BLaER1 treated with 17β-estradiol and CSF1 and Interleukin-3, amounts not matched to agents 10 nM and 100 nM (cell line): ENCODE data around the gene PRPF6.

Experiments
- H3K27ac ChIP-seq, 11 experiments: shearing (Covaris generic); formaldehyde crosslinking; 2 replicates each; pipeline ENCODE4 v1.8.1; 2022
- H3K27me3 ChIP-seq, 11 experiments: shearing (Covaris generic); formaldehyde crosslinking; 2 replicates each; pipeline ENCODE4 v1.8.1; 2022
- H3K36me3 ChIP-seq, 11 experiments: shearing (Covaris generic); formaldehyde crosslinking; 2 replicates each; pipeline ENCODE4 v1.8.1; 2022
- H3K4me1 ChIP-seq, 10 experiments: shearing (Covaris generic); formaldehyde crosslinking; 2 replicates each; pipeline ENCODE4 v1.8.1; 2022
- H3K4me2 ChIP-seq, 11 experiments: shearing (Covaris generic); formaldehyde crosslinking; 2 replicates each; pipeline ENCODE4 v1.8.1; 2022
- H3K4me3 ChIP-seq, 10 experiments: shearing (Covaris generic); formaldehyde crosslinking; 2 replicates each; pipeline ENCODE4 v1.8.1; 2022
- H3K9ac ChIP-seq, 11 experiments: shearing (Covaris generic); formaldehyde crosslinking; 2 replicates each; pipeline ENCODE4 v1.8.1; 2022
- H3K9me3 ChIP-seq, 11 experiments: shearing (Covaris generic); formaldehyde crosslinking; replicated peaks in 1 of 11; 2 replicates each; pipeline ENCODE4 v1.8.1; 2022
- H4K20me1 ChIP-seq, 11 experiments: shearing (Covaris generic); formaldehyde crosslinking; 2 replicates each; pipeline ENCODE4 v1.8.1; 2022
- Cebpa-rat ChIP-seq, 11 experiments: shearing (Covaris generic); IDR thresholded peaks; 2 replicates each; pipeline ENCODE4 v1.8.1; 2022

PRPF6 gene

GRCh38 chr20:64036346-64037198, 55.6 kb downstream of the PRPF6 start:
- H3K4me2 ChIP-seq: peak overlapping the region; percentile 19 to 100 (median 99); a peak in 21 of 22 replicates
- H3K9ac ChIP-seq: peak overlapping the region in 5 of 11 experiments; percentile 12 to 43 (median 39); a peak in 7 of 22 replicates
- H3K9me3 ChIP-seq: no peaks in the 10 kb centered on the region
- H3K27ac ChIP-seq: peak overlapping the region in 4 of 11 experiments; percentile 20 to 56 (median 38); a peak in 6 of 22 replicates
- TF ChIP-seq Cebpa-rat (IDR thresholded peaks at IDR 0.05): no peak
- peaks cover 39 to 52% (median 46%) of the 10 kb centered on the region in 11 experiments for H3K27me3 ChIP-seq
- H3K4me3 ChIP-seq: no peak overlapping the region; a peak in 1 of 20 replicates
- peaks cover 42 to 68% (median 64%) of the 10 kb centered on the region in 10 experiments for H3K4me1 ChIP-seq
- H3K36me3 ChIP-seq: peaks cover 16 to 44% (median 36%) of the 10 kb centered on the region in 11 experiments
- H4K20me1 ChIP-seq: peaks cover 0 to 70% (median 42%) of the 10 kb centered on the region in 11 experiments; a peak in 20 of 22 replicates

- peaks cover 11 to 38% (median 30%) of the 10 kb centered on the region in 11 experiments for H3K36me3 ChIP-seq
- H3K27me3 ChIP-seq: peaks cover 45 to 57% (median 52%) of the 10 kb centered on the region in 11 experiments
- peaks cover 0 to 65% (median 37%) of the 10 kb centered on the region in 11 experiments; a peak in 20 of 22 replicates for H4K20me1 ChIP-seq
- H3K9me3 ChIP-seq: no peaks in the 10 kb centered on the region
- peak overlapping the region in 4 of 11 experiments; percentile 20 to 56 (median 38); a peak in 4 of 22 replicates for H3K27ac ChIP-seq
- H3K4me1 ChIP-seq: peaks cover 47 to 74% (median 69%) of the 10 kb centered on the region in 10 experiments
- no peak for TF ChIP-seq Cebpa-rat (IDR thresholded peaks at IDR 0.05)
- H3K4me2 ChIP-seq: peak overlapping the region in 9 of 11 experiments; percentile 70 to 100 (median 99); a peak in 18 of 22 replicates
- no peak overlapping the region for H3K4me3 ChIP-seq
- H3K9ac ChIP-seq: peak overlapping the region in 2 of 11 experiments; percentile 39 to 41; a peak in 3 of 22 replicates
These were observed 56.2 kb downstream of the PRPF6 start for GRCh38 chr20:64037199-64037497.

GRCh38 chr20:64037498-64038213, 56.7 kb downstream of the PRPF6 start:
- Histone ChIP-seq H3K4me2 (peak overlapping the region; percentile 95 to 100 (median 99); a peak in 21 of 22 replicates), H3K4me3 (peak overlapping the region in 1 of 10 experiments; percentile 60; a peak in 3 of 20 replicates), H3K9me3 (no peaks in the 10 kb centered on the region), H3K9ac (0 out of 22 replicates have a peak overlapping the region, but pooled peaks of 1 of the 11 experiments have one; percentile 41), H3K27ac (no peak overlapping the region), H3K4me1 (peaks cover 51 to 78% (median 73%) of the 10 kb centered on the region in 10 experiments), H3K36me3 (peaks cover 10 to 33% (median 25%) of the 10 kb centered on the region in 11 experiments), H3K27me3 (peaks cover 49 to 61% (median 56%) of the 10 kb centered on the region in 11 experiments), H4K20me1 (peaks cover 0 to 60% (median 35%) of the 10 kb centered on the region in 11 experiments; a peak in 20 of 22 replicates)
- TF ChIP-seq Cebpa-rat (IDR thresholded peaks at IDR 0.05): no peak

- Histone ChIP-seq H3K4me3 (peak overlapping the region; percentile 57 to 72 (median 62)), H3K9ac (peak overlapping the region in 9 of 11 experiments; percentile 53 to 78 (median 69); a peak in 15 of 22 replicates), H3K9me3 (no peaks in the 10 kb centered on the region), H4K20me1 (peaks cover 0 to 55% (median 30%) of the 10 kb centered on the region in 11 experiments; a peak in 20 of 22 replicates), H3K4me2 (peak overlapping the region; percentile 95 to 100 (median 99)), H3K27me3 (peaks cover 51 to 64% (median 59%) of the 10 kb centered on the region in 11 experiments), H3K4me1 (peaks cover 51 to 81% (median 76%) of the 10 kb centered on the region in 10 experiments), H3K27ac (peak overlapping the region in 3 of 11 experiments; percentile 58 to 70 (median 66); a peak in 4 of 22 replicates), H3K36me3 (peaks cover 10 to 28% (median 20%) of the 10 kb centered on the region in 11 experiments)
- no peak for TF ChIP-seq Cebpa-rat (IDR thresholded peaks at IDR 0.05)
These were observed 57.3 kb downstream of the PRPF6 start for GRCh38 chr20:64038224-64038564.

GRCh38 chr20:64038565-64039292, 57.8 kb downstream of the PRPF6 start:
- Histone ChIP-seq H3K9me3 (no peaks in the 10 kb centered on the region), H3K27me3 (peaks cover 56 to 70% (median 62%) of the 10 kb centered on the region in 11 experiments), H4K20me1 (peaks cover 0 to 51% (median 28%) of the 10 kb centered on the region in 11 experiments; a peak in 19 of 22 replicates), H3K4me3 (peak overlapping the region; percentile 57 to 72 (median 62)), H3K9ac (peak overlapping the region; percentile 53 to 78 (median 69)), H3K4me2 (peak overlapping the region; percentile 95 to 100 (median 99)), H3K36me3 (peaks cover 10 to 23% (median 14%) of the 10 kb centered on the region in 11 experiments), H3K4me1 (peaks cover 51 to 86% (median 78%) of the 10 kb centered on the region in 10 experiments), H3K27ac (peak overlapping the region; percentile 12 to 70 (median 50); a peak in 19 of 22 replicates)
- no peak for TF ChIP-seq Cebpa-rat (IDR thresholded peaks at IDR 0.05)

- peak overlapping the region; percentile 53 to 78 (median 69); a peak in 21 of 22 replicates for H3K9ac ChIP-seq
- TF ChIP-seq Cebpa-rat (IDR thresholded peaks at IDR 0.05): no peak
- H3K27me3 ChIP-seq: peaks cover 62 to 78% (median 69%) of the 10 kb centered on the region in 11 experiments
- H3K27ac ChIP-seq: peak overlapping the region in 8 of 11 experiments; percentile 10 to 81 (median 52); a peak in 10 of 22 replicates
- peaks cover 0 to 45% (median 28%) of the 10 kb centered on the region in 11 experiments; a peak in 17 of 22 replicates for H4K20me1 ChIP-seq
- peaks cover 53 to 92% (median 81%) of the 10 kb centered on the region in 10 experiments for H3K4me1 ChIP-seq
- H3K9me3 ChIP-seq: no peaks in the 10 kb centered on the region
- peak overlapping the region; percentile 57 to 72 (median 62) for H3K4me3 ChIP-seq
- H3K4me2 ChIP-seq: peak overlapping the region; percentile 95 to 100 (median 99)
- H3K36me3 ChIP-seq: peaks cover 2 to 15% (median 6%) of the 10 kb centered on the region in 11 experiments; a peak in 18 of 22 replicates
These were observed 58.6 kb downstream of the PRPF6 start for GRCh38 chr20:64039293-64040160.
